Fibroblast of lung (primary cell): ENCODE data around the gene SPPL2B.

ENCODE experiments used
- CTCF ChIP-seq, 2 donors: IDR thresholded peaks in 1 of 2; conservative IDR thresholded peaks in 1 of 2; 1 replicate in 1 of 2; 2 replicates in 1 of 2; pipeline ENCODE4 v1.5.1; 2011 to 2012; ENCODE audit warnings: low read length in 2 of 2, control low read depth in 1 of 2, inconsistent platforms in 1 of 2, low read depth in 1 of 2, mild to moderate bottlenecking in 1 of 2
- EZH2 ChIP-seq: IDR thresholded peaks from 2 replicates; pipeline ENCODE4 v1.5.1; 2012; ENCODE audit warnings: low read length, control low read depth, mild to moderate bottlenecking; ENCODE audit errors: missing control alignments

- no peak for TF ChIP-seq CTCF (conservative IDR thresholded peaks at IDR 0.05 in 1 of 2, IDR thresholded peaks at IDR 0.05 in 1 of 2; ENCODE audit: low read depth in 1 of 2, low read length in 2 of 2)
- no peak for TF ChIP-seq EZH2
Observed at GRCh38 chr19:2345076-2345475, 16.6 kb downstream of the SPPL2B start.
